HG03457 (cell line): ENCODE data around the gene FOXP4.

Experiments
- ATAC-seq: cut with Tn5 transposase; IDR thresholded peaks from one replicate; pipeline ENCODE4 v1.9.1; 2021; ENCODE audit warnings: moderate number of reproducible peaks; ENCODE audit not compliant: unreplicated experiment

The FOXP4 gene, protein sequence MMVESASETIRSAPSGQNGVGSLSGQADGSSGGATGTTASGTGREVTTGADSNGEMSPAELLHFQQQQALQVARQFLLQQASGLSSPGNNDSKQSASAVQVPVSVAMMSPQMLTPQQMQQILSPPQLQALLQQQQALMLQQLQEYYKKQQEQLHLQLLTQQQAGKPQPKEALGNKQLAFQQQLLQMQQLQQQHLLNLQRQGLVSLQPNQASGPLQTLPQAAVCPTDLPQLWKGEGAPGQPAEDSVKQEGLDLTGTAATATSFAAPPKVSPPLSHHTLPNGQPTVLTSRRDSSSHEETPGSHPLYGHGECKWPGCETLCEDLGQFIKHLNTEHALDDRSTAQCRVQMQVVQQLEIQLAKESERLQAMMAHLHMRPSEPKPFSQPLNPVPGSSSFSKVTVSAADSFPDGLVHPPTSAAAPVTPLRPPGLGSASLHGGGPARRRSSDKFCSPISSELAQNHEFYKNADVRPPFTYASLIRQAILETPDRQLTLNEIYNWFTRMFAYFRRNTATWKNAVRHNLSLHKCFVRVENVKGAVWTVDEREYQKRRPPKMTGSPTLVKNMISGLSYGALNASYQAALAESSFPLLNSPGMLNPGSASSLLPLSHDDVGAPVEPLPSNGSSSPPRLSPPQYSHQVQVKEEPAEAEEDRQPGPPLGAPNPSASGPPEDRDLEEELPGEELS

DNA sequence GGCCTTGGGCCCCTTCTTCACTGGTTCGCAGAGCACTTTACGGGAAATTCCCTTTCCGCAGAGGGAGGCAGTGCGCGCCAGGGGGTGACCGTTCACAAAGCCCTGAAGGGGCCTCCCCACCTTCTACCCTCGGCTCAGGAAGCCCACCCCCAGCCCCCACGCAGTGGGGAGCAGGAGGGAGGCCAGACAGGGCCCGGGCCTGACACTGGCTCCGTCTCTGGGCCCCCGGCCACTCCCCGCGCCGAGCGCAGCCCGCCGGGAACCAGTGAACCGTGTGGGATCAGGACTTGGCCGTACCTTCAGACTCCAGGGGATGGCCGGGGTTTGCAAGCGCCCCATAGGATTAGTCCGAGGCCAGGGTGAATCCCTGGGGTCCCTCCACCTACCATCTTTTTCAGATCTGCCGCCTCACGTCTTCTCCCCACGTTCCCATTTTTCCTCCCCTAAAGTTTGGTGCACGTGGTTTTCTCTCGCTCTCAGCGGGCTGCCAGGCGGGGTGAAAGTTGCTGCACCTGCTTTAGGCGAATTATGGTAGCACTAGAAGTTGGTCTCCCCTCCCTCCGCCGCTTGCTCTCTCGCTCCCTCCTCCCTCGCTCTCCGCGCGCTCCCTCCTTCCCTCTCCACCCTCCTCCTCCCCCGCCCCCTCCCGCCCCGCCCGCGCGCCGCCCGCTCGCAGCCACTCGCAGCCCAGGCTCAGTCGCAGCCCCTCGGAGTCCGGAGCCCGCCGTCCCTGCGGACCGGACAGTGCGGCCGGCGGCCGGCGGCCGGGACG, at the start of gene FOXP4:
Gene FOXP4, plus strand, starts transcription at position 679 of the 772 bp plus-strand sequence. CDS start 19,380 bp downstream, outside the sequence.
- peak; percentile 59 for ATAC-seq

DNA sequence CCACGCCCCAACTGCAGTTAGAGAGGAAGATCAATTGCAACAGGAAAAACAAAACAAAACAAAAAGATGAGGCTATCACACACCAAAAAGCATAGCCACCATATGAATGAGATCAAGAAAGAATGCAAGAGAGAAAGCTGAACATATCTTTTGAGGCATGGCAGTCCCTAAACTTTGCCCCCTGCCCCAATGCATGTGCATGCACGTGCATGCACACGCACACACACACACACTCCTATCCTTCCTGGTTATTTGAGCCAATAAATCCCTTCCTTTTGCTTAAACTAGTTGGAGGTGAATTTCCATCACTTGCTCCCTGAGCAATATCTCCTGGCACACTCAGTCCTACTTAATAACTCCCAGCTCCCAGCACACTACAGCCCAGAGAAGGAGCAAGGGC, 48.6 kb upstream of the FOXP4 start:
- ATAC-seq, result no peak

DNA sequence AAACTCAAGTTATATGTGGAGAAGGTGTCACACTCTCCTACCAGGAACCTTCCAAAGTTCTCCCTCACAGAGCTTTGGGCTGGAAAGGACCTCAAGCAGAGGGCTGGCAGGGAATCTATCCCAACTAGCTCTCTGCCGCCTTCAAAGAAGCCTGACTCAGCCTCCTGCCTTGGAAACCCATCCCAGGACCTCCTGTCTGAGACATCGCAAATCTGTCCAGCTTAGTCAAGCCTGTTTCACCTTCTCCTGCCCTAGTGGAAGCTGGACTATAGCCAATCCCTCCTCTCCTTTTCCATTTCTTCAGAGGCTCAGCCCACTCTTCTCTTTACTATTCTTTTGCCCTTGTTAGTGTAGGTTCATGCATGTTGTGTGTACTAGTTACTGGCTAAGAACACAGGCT, 48.2 kb upstream of the FOXP4 start:
- no peak for ATAC-seq

DNA sequence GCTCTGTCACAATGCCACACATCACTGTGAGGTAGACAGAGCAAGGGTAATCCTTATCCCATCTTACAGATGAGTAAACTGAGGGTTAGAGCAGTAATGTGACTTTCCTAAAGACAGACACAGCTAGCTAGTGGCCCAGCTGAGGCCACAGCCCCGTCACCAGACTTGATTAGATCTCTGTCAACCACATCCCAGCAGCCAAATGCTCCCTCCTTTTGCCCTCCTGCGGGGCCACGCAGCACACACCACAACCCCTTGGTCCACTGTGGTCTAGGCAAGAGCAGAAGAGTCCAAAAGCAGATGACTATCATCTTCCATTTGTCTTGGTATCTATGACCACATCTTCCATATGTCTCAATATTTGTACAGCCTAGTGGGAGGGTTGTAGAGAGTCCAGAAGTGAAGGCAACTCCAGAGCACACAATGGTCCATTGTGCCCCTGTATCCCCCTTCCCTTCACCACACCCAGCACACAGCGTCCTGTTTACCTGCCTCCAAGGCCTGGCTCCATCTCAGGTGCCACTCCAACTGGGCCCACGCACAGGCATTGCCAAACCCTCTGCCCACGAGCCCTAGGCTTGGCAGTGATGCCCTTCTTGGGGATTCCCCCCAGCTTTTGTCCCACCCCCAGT, 47.1 kb upstream of the FOXP4 start:
- ATAC-seq, result no peak

DNA sequence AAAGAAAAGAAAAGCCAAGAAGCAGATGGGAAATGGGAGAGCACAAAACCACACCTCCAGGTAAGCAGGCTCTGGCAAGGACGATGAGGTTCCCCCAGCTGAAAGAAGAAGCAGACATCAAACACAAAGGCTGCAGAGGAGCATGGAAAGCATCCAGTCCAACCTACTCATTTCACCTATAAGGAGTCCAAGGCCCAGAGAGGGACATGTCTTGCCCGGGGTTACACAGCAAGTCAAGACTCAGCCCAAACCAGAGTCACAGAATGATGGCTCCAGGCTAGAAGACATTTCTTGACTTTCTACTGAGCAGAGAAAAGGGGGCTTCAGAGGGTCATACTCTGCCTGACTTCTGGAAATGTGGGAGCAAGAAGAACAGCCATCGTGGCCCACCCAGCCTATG, 45.6 kb upstream of the FOXP4 start:
- ATAC-seq, result no peak

DNA sequence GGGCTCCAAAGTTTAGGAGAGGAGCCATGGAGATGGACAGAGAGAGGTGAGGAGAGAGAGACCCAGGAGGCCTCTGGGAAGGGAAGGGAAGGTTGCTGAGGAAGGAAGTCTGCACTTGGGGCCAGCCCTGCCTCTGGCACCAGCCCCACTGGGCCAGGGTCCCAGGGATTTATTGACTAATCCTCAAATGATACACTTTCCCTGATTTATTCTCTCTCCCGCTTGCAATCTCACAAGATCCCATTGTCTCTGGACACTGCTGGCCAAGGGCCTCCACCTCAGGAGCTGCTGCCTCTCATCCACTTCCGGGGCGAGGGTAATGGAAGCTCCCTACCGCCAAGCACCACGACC, 43.6 kb upstream of the FOXP4 start:
- no peak for ATAC-seq

DNA sequence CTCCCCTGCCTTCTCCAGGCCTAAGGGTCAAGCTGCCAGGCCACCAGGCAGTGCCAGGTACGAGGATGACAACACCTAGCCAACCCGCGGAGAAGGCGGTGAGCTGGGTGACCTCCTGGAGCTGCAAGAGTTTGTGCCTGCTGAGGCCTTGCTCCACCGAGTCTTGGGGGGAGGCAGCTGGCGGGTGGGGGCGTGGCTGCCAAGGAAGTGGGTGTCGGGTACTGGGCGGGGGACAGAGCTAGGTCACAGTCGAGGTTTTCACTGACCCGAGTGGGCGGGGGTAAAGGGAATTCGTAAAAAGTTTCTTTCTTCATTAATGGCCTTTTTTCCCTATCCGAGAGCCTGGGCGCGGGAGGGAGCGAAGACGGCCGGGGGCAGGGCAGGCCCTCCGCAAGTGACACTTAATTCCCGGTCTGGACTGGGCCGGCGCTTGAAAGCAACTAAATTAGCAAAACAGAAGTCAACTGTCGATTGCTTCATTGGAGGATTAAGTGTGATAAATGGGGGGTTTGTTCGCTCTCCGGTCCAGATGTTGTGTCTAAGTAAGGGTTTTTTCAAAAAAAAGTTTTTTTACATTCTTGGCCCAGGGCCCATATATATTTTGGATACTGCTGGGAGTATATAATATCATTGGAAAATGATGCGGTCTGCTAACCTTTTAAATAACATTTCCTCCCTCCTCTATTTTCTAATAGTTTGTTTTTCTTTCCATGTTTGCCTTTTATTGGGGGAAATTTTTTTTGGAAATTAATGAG, 43.1 kb upstream of the FOXP4 start:
- ATAC-seq, result no peak

DNA sequence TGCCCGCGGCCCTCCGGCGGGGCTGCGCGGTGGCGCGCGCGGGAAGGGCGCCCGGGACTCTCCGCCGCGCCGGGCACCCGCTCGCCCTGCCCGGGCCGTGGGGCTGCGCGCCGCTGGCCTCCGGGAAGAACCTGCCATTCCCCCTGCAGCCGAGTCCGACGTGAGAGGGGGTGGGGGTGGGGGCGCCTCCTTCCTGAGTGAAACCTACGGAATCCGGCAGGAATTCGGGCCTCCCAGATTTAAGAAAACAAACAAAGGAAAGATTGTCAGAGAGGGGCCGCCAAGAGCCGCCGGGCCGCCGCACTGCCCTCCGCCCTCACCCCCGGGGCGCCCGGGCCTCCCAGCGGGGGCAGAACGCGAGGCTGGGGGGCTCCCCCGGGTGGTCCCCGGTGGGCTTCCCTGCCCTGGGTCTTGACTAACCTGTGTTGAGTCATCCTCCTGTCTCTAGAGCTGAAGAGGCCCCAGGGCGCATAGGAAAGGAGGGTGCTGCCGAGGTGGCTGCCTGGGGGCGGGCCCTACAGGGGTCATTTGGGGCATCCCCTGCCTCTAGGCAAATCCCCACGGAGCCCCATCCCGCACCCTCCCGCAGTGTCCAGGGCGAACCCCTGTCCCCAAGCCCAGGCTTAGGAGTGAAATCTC, 42.2 kb upstream of the FOXP4 start:
- no peak for ATAC-seq

DNA sequence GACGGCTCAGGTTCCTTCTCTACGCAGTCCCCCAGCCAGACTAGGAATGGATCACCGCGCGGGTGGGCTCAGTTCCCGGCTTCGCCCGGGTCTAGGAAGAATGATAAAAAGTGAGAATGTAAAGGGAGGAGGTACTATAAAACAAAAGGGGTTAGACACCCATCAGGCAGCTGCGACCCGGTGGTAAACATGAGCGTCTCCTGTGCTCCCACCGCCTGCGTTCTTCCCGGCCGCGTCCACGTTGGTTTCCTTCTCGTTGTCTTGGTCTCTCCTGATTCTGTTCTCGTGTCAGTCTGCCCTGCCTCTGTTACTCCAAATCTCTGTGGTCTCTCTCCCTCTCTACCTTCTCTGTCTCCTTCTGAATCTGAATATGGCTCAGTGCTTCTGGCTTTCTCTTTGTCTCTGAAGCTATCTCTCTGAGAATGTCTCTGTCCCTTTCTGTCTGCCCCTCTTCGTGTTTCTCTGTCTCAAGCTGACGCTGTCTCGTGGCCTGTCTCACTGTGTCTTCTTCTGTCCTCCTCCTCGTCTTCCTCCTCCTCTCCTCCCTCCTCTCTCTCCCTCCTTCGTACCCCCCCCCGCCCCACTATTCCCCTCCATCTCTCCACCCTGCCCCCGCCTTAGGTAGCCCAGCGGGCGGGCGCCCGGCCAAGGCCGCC, 41.6 kb upstream of the FOXP4 start:
- ATAC-seq, result no peak

DNA sequence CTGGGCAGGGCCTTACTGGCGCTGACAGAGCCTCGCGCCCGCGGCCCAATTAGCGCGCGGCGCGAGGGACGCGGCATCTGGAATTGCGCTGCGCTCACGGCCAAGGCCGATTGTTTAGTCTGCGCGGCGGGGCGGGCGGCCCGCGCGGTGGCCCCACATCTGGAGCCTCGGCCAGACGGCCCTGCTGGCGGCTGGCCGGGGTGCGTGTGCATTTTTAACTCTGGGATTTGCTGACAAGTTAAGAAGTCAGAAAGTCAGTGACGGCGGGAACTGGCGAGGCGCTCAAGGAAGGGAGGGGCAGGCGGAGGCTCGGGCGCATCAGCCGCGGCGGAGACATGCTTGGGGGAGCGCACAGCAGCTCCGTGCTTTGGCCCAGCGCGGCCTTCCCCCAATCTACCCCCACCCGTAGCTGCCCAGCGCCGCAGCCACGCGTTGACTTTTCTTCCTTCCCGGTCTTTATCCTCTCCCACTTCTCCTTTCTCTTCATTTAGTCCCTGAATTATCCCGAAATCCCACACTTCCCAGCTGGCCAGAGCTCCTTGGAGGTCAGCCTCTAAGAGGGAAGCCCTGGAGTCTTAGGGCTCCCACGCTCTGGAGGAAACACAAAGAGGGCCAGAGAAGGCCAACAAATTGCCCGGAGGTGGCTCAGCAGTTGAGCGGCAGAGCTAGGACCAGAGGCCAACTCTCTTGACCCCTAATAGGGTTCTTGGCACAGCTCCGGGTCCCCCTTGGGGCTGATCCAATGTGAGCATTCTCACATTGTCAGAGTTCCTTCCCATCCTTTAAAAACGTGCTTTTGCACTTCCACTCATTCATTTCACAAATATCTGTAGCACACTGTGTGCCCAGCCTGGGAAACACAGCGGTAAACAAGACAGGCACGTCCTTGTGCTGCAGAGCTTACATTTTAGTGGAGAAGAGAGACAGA, 40.8 kb upstream of the FOXP4 start:
- no peak for ATAC-seq

DNA sequence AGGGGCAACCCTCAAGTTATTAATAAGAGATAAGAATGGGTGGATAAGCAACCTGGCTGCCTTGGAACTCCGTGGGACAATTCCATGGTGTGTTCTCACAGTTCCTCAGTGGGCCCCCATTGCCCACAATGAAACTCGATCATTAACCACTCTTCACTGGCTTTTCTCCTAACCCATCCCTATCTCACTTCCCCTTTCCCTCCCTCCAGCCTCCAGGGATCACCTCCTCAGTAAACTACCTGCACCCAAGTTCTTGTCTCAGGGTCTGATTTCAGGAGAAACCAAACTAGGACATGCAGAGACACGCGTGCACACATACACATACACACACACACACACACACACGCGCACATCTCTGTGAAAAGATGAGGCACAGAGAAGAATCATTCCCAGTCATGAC, 37.7 kb upstream of the FOXP4 start:
- no peak for ATAC-seq

DNA sequence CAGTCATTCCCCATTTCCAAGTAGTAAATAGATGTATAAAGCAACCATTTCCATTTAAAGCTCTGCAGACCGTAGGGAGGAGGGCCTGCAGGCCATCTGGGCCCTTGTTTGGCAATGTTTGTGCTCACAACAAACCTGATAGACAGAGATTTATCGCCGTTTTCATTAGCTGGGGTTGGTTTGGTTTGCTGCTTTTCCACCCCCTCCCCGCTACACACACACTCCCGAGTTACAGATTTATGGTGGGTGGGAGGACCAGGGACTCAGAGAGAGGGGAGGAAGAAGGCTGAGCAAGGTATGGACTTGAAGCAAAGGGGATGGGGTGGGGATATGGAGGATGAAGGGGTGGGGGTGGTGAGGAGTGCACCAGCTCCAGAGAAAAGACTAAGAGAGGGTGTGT, 36.6 kb upstream of the FOXP4 start:
- no peak for ATAC-seq

DNA sequence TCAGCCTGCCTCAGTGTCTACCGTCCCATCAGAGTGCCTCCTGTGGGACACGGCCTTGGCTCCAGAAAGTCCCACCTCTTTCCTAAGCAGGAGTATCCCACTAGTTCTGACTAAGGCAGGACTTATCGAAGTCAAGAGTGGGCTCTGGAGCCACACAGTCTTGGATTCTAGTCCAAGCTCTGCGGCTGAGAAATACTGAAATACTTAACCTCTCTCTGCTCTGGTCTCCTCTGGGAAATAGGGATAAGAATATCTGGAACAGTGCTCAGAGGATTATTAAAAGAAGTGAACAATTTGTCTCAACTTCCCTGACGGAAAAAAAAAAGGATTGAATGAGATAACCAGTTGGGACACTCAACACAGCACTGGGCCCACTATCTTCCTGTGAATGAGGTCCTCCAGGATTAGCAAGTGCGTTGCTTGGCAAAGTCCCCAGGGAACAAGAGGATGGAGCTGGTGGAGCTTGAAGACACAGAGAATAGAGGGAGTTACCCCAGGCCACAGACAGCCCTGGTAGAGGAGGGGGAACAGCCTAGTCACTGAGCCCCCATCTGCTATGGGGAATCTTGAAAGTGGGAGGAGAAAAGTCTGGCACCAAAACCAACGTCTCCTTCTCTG, 34.6 kb upstream of the FOXP4 start:
- ATAC-seq, result no peak

DNA sequence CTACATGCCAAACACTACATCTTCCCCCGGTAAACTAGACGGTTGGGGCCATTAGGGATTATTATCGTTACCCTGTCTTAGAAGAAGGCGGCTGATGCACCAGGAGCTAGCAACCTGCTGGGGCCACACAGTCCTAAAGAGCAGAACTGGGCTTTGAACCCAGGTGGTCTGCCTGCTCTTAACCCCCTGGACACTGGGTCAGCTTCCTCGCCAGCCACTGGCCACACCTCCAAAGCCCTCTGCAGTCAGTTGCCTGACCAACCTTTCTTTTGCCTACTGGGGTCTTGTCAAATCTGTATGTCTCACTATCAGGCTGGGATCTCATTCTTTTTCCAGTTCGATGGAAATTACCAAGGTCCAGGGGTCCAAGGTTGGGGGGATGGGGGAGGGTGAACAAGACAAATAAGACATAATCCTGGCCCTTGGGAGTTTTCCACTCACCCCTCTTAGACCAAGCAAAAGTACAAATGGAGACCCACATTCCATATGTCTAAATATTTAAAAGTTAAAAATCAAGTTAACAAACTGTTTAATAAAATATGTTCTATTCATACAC, 34.0 kb upstream of the FOXP4 start:
- ATAC-seq, result no peak

DNA sequence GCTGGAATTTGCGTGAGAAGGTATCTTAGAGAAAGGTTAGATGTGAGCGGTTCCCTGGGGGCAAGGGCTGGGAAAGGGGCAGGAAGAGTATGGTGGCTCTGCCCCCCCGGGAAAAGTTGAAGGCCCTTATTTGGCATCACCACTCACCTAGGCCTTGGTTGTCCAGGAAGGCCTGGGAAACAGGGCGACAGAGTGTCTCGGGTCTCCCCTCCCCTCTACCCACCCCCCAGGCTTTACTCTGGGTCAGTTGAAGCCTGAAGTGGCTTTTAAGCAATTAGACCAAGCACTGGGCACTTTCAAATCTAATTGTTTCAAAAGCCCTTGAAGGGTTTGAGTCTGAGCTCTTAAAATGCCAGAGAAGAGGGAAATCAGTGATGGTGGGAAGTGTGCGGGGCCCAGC, 30.2 kb upstream of the FOXP4 start:
- no peak for ATAC-seq

DNA sequence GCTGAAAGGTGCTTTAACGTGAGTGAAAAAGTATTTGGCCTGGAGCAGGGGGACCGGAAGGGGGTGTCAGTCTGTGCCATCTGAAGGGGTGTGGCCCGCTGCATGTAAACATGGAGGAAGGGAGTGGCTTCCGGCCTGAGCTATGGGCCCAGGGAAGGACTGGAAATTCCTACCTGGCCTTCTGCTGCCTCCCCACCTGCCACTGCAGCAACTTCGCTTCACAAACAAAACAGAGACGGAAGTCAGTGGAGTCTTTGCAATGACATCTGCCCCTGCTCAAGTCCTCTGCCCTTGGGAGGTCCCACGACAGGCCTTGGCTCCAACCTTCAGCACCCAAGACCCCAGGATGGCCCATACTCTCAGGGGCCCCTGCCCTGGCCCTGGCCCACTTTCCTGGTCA, 28.1 kb upstream of the FOXP4 start:
- no peak for ATAC-seq

DNA sequence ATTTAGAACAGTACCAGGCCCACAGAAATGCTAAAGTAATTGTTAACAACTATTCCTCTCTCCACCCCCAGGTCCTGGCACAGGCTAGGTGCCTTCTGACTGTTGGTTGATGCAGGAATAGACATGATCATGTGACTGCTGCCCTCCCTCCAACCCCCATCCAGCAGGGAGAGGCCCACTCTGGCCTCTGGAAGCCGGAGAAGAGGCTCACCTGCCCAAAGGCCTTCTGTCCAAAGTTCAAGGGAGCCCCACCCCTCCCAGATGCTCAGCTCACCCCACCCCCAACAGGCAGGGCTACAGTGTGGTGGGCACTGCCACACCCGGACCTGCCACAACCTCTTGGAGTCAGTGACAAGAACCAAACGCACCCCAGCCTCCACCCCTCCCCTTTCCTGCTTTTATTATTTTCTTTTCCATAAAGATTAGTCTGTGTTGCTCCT, 26.9 kb upstream of the FOXP4 start:
- no peak for ATAC-seq
